ENCODE data around the gene CT47A7. TPM values are rescaled to one million over a fixed set of nuclear protein-coding genes. Genes with fewer than 3 reads are reported as not detected.

Gene CT47A7
- not detected in 2 replicates for total RNA-seq

GRCh38 chrX:120956500-120956899, at the start of gene CT47A7:
Gene CT47A7, minus strand, starts transcription at chrX:120956600. Its CDS starts 255 bp downstream, at chrX:120956345.

GRCh38 chrX:120985660-120986059, 29.3 kb upstream of the CT47A7 start, which contains the start of gene CT47A1:
Gene CT47A1, minus strand, starts transcription at chrX:120985760. Its CDS starts 231 bp downstream, at chrX:120985529.

Small RNAs within 50 kb of the gene (small RNA-seq; reads per million reads assigned to genes)
- not detected for gene AL670379.1
- not detected for gene AL670379.10
- not detected for gene AL670379.11
- gene AL670379.12 = not detected
- gene AL670379.2 = not detected
- not detected for gene AL670379.3
- not detected for gene AL670379.4
- not detected for gene AL670379.5
- gene AL670379.6 = not detected
- not detected for gene AL670379.7
- gene AL670379.8 = not detected
- gene AL670379.9 = not detected

Other genes starting within 250 kb of the CT47A7 start
- not detected in 2 replicates for gene CT47B1, start 80.7 kb downstream of the CT47A7 start, total RNA-seq
- gene CT47A11, start 19.4 kb downstream of the CT47A7 start, total RNA-seq = not detected in 2 replicates
- gene CT47A10, start 14.6 kb downstream of the CT47A7 start, total RNA-seq = not detected in 2 replicates
- gene CT47A9, start 9.7 kb downstream of the CT47A7 start, total RNA-seq = not detected in 2 replicates
- gene CT47A8, start 4.9 kb downstream of the CT47A7 start, total RNA-seq = not detected in 2 replicates
- gene CT47A6, start 4.9 kb upstream of the CT47A7 start, total RNA-seq = not detected in 2 replicates
- not detected in 2 replicates for gene CT47A5, start 9.7 kb upstream of the CT47A7 start, total RNA-seq
- gene CT47A4, start 14.6 kb upstream of the CT47A7 start, total RNA-seq = not detected in 2 replicates
- not detected in 2 replicates for gene CT47A3, start 19.5 kb upstream of the CT47A7 start, total RNA-seq
- gene CT47A2, start 24.3 kb upstream of the CT47A7 start, total RNA-seq = not detected in 2 replicates
- gene CT47A1, start 29.2 kb upstream of the CT47A7 start, total RNA-seq = not detected in 2 replicates
- 0.54 and 0.79 TPM in 2 replicates for gene GLUD2, start 91.0 kb upstream of the CT47A7 start, total RNA-seq